Activated naive CD8-positive, alpha-beta T cell (primary cell): Measurements from ENCODE around the gene COMTD1.
"Not testable (repeated sequence)": the region's sequence is repeated elsewhere in the genome, so short reads cannot be mapped to it uniquely, and the experiment has no call there.

Source experiments
- H3K27ac Mint-ChIP-seq: one replicate; pipeline ENCODE4 v1.8.0; 2021; ENCODE audit warnings: mixed read lengths
- H3K27me3 Mint-ChIP-seq: one replicate; pipeline ENCODE4 v1.8.0; 2021; ENCODE audit warnings: mixed read lengths
- H3K36me3 Mint-ChIP-seq: one replicate; pipeline ENCODE4 v1.8.0; 2021; ENCODE audit warnings: mixed read lengths
- H3K4me1 Mint-ChIP-seq: one replicate; pipeline ENCODE4 v1.8.0; 2021; ENCODE audit warnings: low read depth, mixed read lengths
- H3K4me3 Mint-ChIP-seq: one replicate; pipeline ENCODE4 v1.8.0; 2021; ENCODE audit warnings: mild to moderate bottlenecking, mixed read lengths
- H3K9me3 Mint-ChIP-seq: one replicate; pipeline ENCODE4 v1.8.0; 2021; ENCODE audit warnings: low read depth, mixed read lengths

The COMTD1 gene

GRCh38 chr10:75211007-75211691, 24.6 kb downstream of the COMTD1 start:
- peaks cover 13% of the 10 kb centered on the region for H3K36me3 Mint-ChIP-seq
- no peaks in the 10 kb centered on the region for H3K9me3 Mint-ChIP-seq
- peak overlapping the region; percentile 98 for H3K4me3 Mint-ChIP-seq
- H3K27me3 Mint-ChIP-seq, result no peaks in the 10 kb centered on the region
- H3K4me1 Mint-ChIP-seq, result peaks cover 34% of the 10 kb centered on the region
- H3K27ac Mint-ChIP-seq, result peak overlapping the region; percentile 99

- Mint-ChIP-seq H3K27ac (peak within 1 kb of the TSS; percentile 100), H3K4me1 (peaks cover 31% of the 10 kb centered on the region), H3K4me3 (peak within 1 kb of the TSS; percentile 99), H3K27me3 (no peaks in the 10 kb centered on the region), H3K36me3 (peaks cover 11% of the 10 kb centered on the region), H3K9me3 (no peaks in the 10 kb centered on the region)
Measured at GRCh38 chr10:75210282-75211006, 25.3 kb downstream of the COMTD1 start, which contains the start of gene VDAC2. Gene VDAC2 (plus strand): TSS chr10:75210796. CDS start chr10:75211159, 363 bp downstream.

- Mint-ChIP-seq H3K36me3 (peaks cover 11% of the 10 kb centered on the region), H3K4me1 (peaks cover 31% of the 10 kb centered on the region), H3K27ac (peak overlapping the region; percentile 100), H3K4me3 (peak overlapping the region; percentile 99), H3K9me3 (no peaks in the 10 kb centered on the region), H3K27me3 (no peaks in the 10 kb centered on the region)
Measured at GRCh38 chr10:75209921-75210281, 25.9 kb downstream of the COMTD1 start.

GRCh38 chr10:75209086-75209920, 26.5 kb downstream of the COMTD1 start:
- H3K27me3 Mint-ChIP-seq, result no peaks in the 10 kb centered on the region
- H3K36me3 Mint-ChIP-seq, result peaks cover 11% of the 10 kb centered on the region
- H3K4me1 Mint-ChIP-seq, result peaks cover 31% of the 10 kb centered on the region
- H3K9me3 Mint-ChIP-seq, result no peaks in the 10 kb centered on the region
- H3K4me3 Mint-ChIP-seq, result peak overlapping the region; percentile 99
- peak overlapping the region; percentile 100 for H3K27ac Mint-ChIP-seq

GRCh38 chr10:75208181-75208580, 27.6 kb downstream of the COMTD1 start:
- H3K4me3 Mint-ChIP-seq, result peak overlapping the region; percentile 65
- peaks cover 27% of the 10 kb centered on the region for H3K4me1 Mint-ChIP-seq
- H3K27me3 Mint-ChIP-seq, result no peaks in the 10 kb centered on the region
- peaks cover 7% of the 10 kb centered on the region for H3K36me3 Mint-ChIP-seq
- no peaks in the 10 kb centered on the region for H3K9me3 Mint-ChIP-seq
- peak overlapping the region; percentile 75 for H3K27ac Mint-ChIP-seq

- Mint-ChIP-seq H3K27ac (no peak overlapping the region), H3K36me3 (peaks cover 7% of the 10 kb centered on the region), H3K4me3 (peak overlapping the region; percentile 65), H3K4me1 (peaks cover 25% of the 10 kb centered on the region), H3K27me3 (no peaks in the 10 kb centered on the region), H3K9me3 (no peaks in the 10 kb centered on the region)
Measured at GRCh38 chr10:75207857-75208144, 28.0 kb downstream of the COMTD1 start.

GRCh38 chr10:75207079-75207856, 28.5 kb downstream of the COMTD1 start:
- H3K4me3 Mint-ChIP-seq, result no peak overlapping the region
- no peak overlapping the region for H3K27ac Mint-ChIP-seq
- H3K9me3 Mint-ChIP-seq, result no peaks in the 10 kb centered on the region
- H3K27me3 Mint-ChIP-seq, result no peaks in the 10 kb centered on the region
- peaks cover 5% of the 10 kb centered on the region for H3K36me3 Mint-ChIP-seq
- H3K4me1 Mint-ChIP-seq, result peaks cover 20% of the 10 kb centered on the region

GRCh38 chr10:75206638-75207037, 29.1 kb downstream of the COMTD1 start:
- H3K4me3 Mint-ChIP-seq, H3K36me3 Mint-ChIP-seq: not testable (repeated sequence)

GRCh38 chr10:75205908-75206307, 29.8 kb downstream of the COMTD1 start:
- H3K4me1 Mint-ChIP-seq, result peaks cover 14% of the 10 kb centered on the region
- H3K27ac Mint-ChIP-seq, result no peak overlapping the region
- no peaks in the 10 kb centered on the region for H3K27me3 Mint-ChIP-seq
- no peaks in the 10 kb centered on the region for H3K9me3 Mint-ChIP-seq
- no peaks in the 10 kb centered on the region for H3K36me3 Mint-ChIP-seq
- H3K4me3 Mint-ChIP-seq, result no peak overlapping the region

More at GRCh38 chr10:75206638-75207037, 29.1 kb downstream of the COMTD1 start:
- H3K27me3 Mint-ChIP-seq, H3K27ac Mint-ChIP-seq, H3K9me3 Mint-ChIP-seq: not testable (repeated sequence)
- H3K4me1 Mint-ChIP-seq, result peaks cover 18% of the 10 kb centered on the region

GRCh38 chr10:75203724-75204123, 32.0 kb downstream of the COMTD1 start:
- Mint-ChIP-seq H3K27me3 (no peaks in the 10 kb centered on the region), H3K4me1 (peaks cover 9% of the 10 kb centered on the region), H3K36me3 (no peaks in the 10 kb centered on the region), H3K9me3 (no peaks in the 10 kb centered on the region), H3K4me3 (no peak overlapping the region), H3K27ac (no peak overlapping the region)

- H3K4me1 Mint-ChIP-seq, H3K9me3 Mint-ChIP-seq, H3K27ac Mint-ChIP-seq, H3K27me3 Mint-ChIP-seq, H3K4me3 Mint-ChIP-seq, H3K36me3 Mint-ChIP-seq: not testable (repeated sequence)
Measured at GRCh38 chr10:75203046-75203620, 32.6 kb downstream of the COMTD1 start.

- Mint-ChIP-seq H3K9me3 (no peaks in the 10 kb centered on the region), H3K36me3 (no peaks in the 10 kb centered on the region), H3K4me3 (no peak overlapping the region), H3K27ac (no peak overlapping the region), H3K4me1 (peaks cover 4% of the 10 kb centered on the region), H3K27me3 (no peaks in the 10 kb centered on the region)
Measured at GRCh38 chr10:75202321-75203045, 33.3 kb downstream of the COMTD1 start.

GRCh38 chr10:75201793-75202307, 33.9 kb downstream of the COMTD1 start:
- Mint-ChIP-seq H3K27ac (no peak overlapping the region), H3K4me1 (peaks cover 4% of the 10 kb centered on the region), H3K36me3 (no peaks in the 10 kb centered on the region), H3K9me3 (no peaks in the 10 kb centered on the region), H3K4me3 (no peak overlapping the region), H3K27me3 (no peaks in the 10 kb centered on the region)

- not testable (repeated sequence) for H3K4me1 Mint-ChIP-seq, H3K9me3 Mint-ChIP-seq, H3K4me3 Mint-ChIP-seq, H3K36me3 Mint-ChIP-seq, H3K27ac Mint-ChIP-seq, H3K27me3 Mint-ChIP-seq
Measured at GRCh38 chr10:75199949-75200348, 35.8 kb downstream of the COMTD1 start.
